Loucy (cell line): ENCODE data around the gene GSAP.

Source experiments
- EZH2phosphoT487 ChIP-seq: fragments of 200-600 bp; IDR thresholded peaks from 2 replicates; pipeline ENCODE4 v1.6.1; 2018; ENCODE audit warnings: antibody characterized with exemption, mild to moderate bottlenecking, moderate library complexity, borderline replicate concordance
- TF ChIP-seq, protein P1 (sequence below): fragments of 200-600 bp; sonication (generic); conservative IDR thresholded peaks from 2 replicates; pipeline ENCODE4 v1.5.1; 2014; ENCODE audit warnings: mild to moderate bottlenecking, antibody characterized with exemption, low read length

DNA sequence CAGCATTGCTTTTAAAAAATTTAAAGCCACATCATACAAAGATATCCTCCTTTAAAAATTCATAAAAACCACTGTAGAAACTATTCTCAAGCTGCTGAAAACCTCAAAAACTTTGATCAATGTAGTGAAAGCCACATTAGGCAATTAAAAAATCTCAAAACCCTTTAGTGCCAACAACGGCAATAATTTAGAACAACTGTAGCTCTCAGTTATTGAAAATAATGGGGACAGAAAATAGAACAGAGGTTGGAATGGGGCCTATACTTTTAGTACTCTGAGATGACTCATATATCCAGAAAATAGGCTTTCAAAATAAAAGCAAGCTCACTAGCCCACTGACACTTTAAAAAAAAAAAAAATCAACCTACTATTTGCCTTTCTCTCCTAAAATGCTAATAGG is 87.5 kb downstream of the GSAP start:
- TF ChIP-seq, protein P1, sequence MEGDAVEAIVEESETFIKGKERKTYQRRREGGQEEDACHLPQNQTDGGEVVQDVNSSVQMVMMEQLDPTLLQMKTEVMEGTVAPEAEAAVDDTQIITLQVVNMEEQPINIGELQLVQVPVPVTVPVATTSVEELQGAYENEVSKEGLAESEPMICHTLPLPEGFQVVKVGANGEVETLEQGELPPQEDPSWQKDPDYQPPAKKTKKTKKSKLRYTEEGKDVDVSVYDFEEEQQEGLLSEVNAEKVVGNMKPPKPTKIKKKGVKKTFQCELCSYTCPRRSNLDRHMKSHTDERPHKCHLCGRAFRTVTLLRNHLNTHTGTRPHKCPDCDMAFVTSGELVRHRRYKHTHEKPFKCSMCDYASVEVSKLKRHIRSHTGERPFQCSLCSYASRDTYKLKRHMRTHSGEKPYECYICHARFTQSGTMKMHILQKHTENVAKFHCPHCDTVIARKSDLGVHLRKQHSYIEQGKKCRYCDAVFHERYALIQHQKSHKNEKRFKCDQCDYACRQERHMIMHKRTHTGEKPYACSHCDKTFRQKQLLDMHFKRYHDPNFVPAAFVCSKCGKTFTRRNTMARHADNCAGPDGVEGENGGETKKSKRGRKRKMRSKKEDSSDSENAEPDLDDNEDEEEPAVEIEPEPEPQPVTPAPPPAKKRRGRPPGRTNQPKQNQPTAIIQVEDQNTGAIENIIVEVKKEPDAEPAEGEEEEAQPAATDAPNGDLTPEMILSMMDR, result no peak
- TF ChIP-seq EZH2phosphoT487, result no peak
